NCI-H1105 treated with DMSO at 0.1 percent for 48 hours (cell line): ENCODE measurements around the gene ZNF239.
"Not testable (repeated sequence)": the region's sequence is repeated elsewhere in the genome, so short reads cannot be mapped to it uniquely, and the experiment has no call there.

ENCODE experiments used
- DNase-seq: peaks from one replicate; lab custom pipeline; 2025; lab: John Stamatoyannopoulos, UW

ZNF239 gene

GRCh38 chr10:43576580-43576979 lies 2.2 kb upstream of the ZNF239 start:
- no peak for DNase-seq

GRCh38 chr10:43576062-43576461 lies 1.6 kb upstream of the ZNF239 start:
- no peak for DNase-seq

- no peak for DNase-seq
These were observed 490 bp upstream of the ZNF239 start for GRCh38 chr10:43574906-43575305.

- no peak for DNase-seq
These were observed 991 bp downstream of the ZNF239 start for GRCh38 chr10:43573250-43574000.

- no peak for DNase-seq
These were observed 3.4 kb downstream of the ZNF239 start for GRCh38 chr10:43570971-43571370.

- DNase-seq = no peak
These were observed 4.7 kb downstream of the ZNF239 start for GRCh38 chr10:43569681-43570080.

- DNase-seq = no peak
These were observed 17.2 kb downstream of the ZNF239 start for GRCh38 chr10:43557214-43557613.

- DNase-seq = not testable (repeated sequence)
These were observed 30.7 kb downstream of the ZNF239 start for GRCh38 chr10:43543746-43544145.

- DNase-seq = no peak
These were observed 49.8 kb downstream of the ZNF239 start for GRCh38 chr10:43524434-43525247.
